Neural progenitor cell (in vitro differentiated cells): ENCODE measurements around the gene JAZF1. TPM values are rescaled to one million over a fixed set of nuclear protein-coding genes. Genes with fewer than 3 reads are reported as not detected.

ENCODE experiments used
- DNase-seq: peaks from one replicate; pipeline ENCODE4 v3.0.0-alpha.2; 2016; ENCODE audit warnings: low spot score
- H2AFZ ChIP-seq: fragments of 200-600 bp; sonication (generic); replicated peaks from 2 replicates; pipeline ENCODE4 v1.6.1; 2016; ENCODE audit warnings: antibody characterized with exemption
- H3F3A ChIP-seq: fragments of 200-600 bp; sonication (generic); 2 replicates; pipeline ENCODE4 v1.6.1; 2016; ENCODE audit warnings: antibody characterized with exemption, low read depth
- H3K27ac ChIP-seq: fragments of 200-600 bp; sonication (generic); 2 replicates; pipeline ENCODE4 v1.5.1; 2016; ENCODE audit warnings: mild to moderate bottlenecking
- H3K27me3 ChIP-seq: fragments of 200-600 bp; sonication (generic); 2 replicates; pipeline ENCODE4 v1.6.1; 2016; ENCODE audit warnings: mild to moderate bottlenecking, moderate library complexity
- H3K36me3 ChIP-seq: fragments of 200-600 bp; sonication (generic); 2 replicates; pipeline ENCODE4 v1.5.1; 2016
- H3K4me1 ChIP-seq: fragments of 200-600 bp; sonication (generic); 2 replicates; pipeline ENCODE4 v1.6.1; 2016; ENCODE audit warnings: mixed run types
- H3K4me2 ChIP-seq: fragments of 200-600 bp; sonication (generic); 2 replicates; pipeline ENCODE4 v1.6.1; 2016
- H3K4me3 ChIP-seq: fragments of 200-600 bp; sonication (generic); 2 replicates; pipeline ENCODE4 v1.5.1; 2016
- H3K79me2 ChIP-seq: fragments of 200-600 bp; sonication (generic); 2 replicates; pipeline ENCODE4 v1.6.1; 2016; ENCODE audit warnings: low read depth
- H3K9ac ChIP-seq: fragments of 200-600 bp; sonication (generic); 2 replicates; pipeline ENCODE4 v1.6.1; 2016
- H3K9me3 ChIP-seq: fragments of 200-600 bp; sonication (generic); 2 replicates; pipeline ENCODE4 v1.5.1; 2016; ENCODE audit warnings: low read depth
- H4K20me1 ChIP-seq: fragments of 200-600 bp; sonication (generic); 2 replicates; pipeline ENCODE4 v1.6.1; 2016; ENCODE audit warnings: low read depth
- H3K27ac Mint-ChIP-seq: 3 replicates; pipeline ENCODE4 v1.8.0; 2021; ENCODE audit warnings: mixed read lengths
- H3K27me3 Mint-ChIP-seq: 2 replicates; pipeline ENCODE4 v1.8.0; 2022; ENCODE audit warnings: low read depth, mild to moderate bottlenecking, inconsistent platforms, moderate library complexity, mixed read lengths; ENCODE audit not compliant: insufficient read depth
- H3K36me3 Mint-ChIP-seq: 3 replicates; pipeline ENCODE4 v1.8.0; 2021; ENCODE audit warnings: mixed read lengths
- H3K4me1 Mint-ChIP-seq: 3 replicates; pipeline ENCODE4 v1.8.0; 2021; ENCODE audit warnings: mixed read lengths
- H3K4me3 Mint-ChIP-seq: 3 replicates; pipeline ENCODE4 v1.8.0; 2021; ENCODE audit warnings: mild to moderate bottlenecking, moderate library complexity, mixed read lengths
- H3K9me3 Mint-ChIP-seq: 3 replicates; pipeline ENCODE4 v1.8.0; 2020; ENCODE audit warnings: mixed read lengths
- EZH2 ChIP-seq: fragments of 200-600 bp; sonication (generic); IDR thresholded peaks from 2 replicates; pipeline ENCODE4 v1.6.1; 2017; ENCODE audit warnings: antibody characterized with exemption, mild to moderate bottlenecking, moderate library complexity
- EZH2phosphoT487 ChIP-seq: fragments of 200-600 bp; sonication (generic); IDR thresholded peaks from 2 replicates; pipeline ENCODE4 v1.6.1; 2017; ENCODE audit warnings: antibody characterized with exemption
- total RNA-seq: library from RNA; depleted of rRNA; stranded (reverse); fragments of >200 nt; gene quantifications from 2 replicates; pipeline ENCODE4 v1.2.3, GENCODE V29; 2015; ENCODE audit warnings: low replicate concordance
- TF ChIP-seq, protein P1 (sequence below): fragments of 200-600 bp; sonication (generic); IDR thresholded peaks from 2 replicates; pipeline ENCODE4 v1.5.1; 2017; ENCODE audit warnings: antibody characterized with exemption, mild to moderate bottlenecking

The JAZF1 gene
- total RNA-seq, 1 donor from 2014 or later, result 3.1 TPM

DNA sequence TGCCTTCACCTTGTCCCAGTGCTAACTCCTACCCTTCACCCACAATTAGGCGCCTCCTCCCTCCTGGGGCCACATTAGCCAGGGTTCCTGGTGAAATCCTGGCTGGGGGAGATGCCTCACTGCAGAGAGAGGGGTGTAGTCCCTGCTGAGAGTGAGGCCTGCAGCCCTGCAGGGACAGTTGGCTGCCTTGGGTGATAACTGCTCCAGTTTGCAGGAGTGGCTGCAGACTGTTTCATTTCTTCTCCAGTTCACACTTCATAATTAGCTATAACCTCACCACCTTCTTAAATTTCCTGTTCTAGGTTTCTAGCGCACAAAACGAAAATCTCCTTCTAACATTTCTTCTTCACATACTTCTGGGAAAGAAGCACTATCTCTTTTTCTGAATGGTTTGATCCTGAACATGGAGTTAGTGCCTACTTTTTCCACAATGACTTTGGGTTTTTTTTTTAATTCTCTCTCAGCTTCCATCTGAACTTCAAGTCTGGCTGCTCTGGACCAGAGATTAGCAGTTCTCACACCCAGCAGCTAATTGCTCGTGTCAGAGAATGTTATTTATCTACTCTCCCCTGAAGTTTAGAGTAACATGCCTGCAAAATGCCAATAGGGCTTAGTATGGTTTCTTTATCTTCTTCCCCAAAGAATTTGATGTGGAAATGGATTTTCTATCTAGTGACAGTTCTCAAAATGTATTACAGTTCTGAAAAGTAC is 15.5 kb upstream of the JAZF1 start:
- Histone ChIP-seq H3K4me1 (no peaks in the 10 kb centered on the region), H3K27me3 (no peaks in the 10 kb centered on the region), H3K36me3 (no peaks in the 10 kb centered on the region), H3K9ac (no peak overlapping the region), H4K20me1 (no peaks in the 10 kb centered on the region), H3F3A (no peaks in the 10 kb centered on the region), H2AFZ (no peak overlapping the region), H3K27ac (no peak overlapping the region), H3K4me2 (no peak overlapping the region), H3K4me3 (no peak overlapping the region), H3K79me2 (no peaks in the 10 kb centered on the region), H3K9me3 (no peaks in the 10 kb centered on the region)
- no peaks in the 10 kb centered on the region for H3K27me3 Mint-ChIP-seq
- no peak overlapping the region for H3K27ac Mint-ChIP-seq
- no peaks in the 10 kb centered on the region for H3K36me3 Mint-ChIP-seq
- TF ChIP-seq, protein P1, sequence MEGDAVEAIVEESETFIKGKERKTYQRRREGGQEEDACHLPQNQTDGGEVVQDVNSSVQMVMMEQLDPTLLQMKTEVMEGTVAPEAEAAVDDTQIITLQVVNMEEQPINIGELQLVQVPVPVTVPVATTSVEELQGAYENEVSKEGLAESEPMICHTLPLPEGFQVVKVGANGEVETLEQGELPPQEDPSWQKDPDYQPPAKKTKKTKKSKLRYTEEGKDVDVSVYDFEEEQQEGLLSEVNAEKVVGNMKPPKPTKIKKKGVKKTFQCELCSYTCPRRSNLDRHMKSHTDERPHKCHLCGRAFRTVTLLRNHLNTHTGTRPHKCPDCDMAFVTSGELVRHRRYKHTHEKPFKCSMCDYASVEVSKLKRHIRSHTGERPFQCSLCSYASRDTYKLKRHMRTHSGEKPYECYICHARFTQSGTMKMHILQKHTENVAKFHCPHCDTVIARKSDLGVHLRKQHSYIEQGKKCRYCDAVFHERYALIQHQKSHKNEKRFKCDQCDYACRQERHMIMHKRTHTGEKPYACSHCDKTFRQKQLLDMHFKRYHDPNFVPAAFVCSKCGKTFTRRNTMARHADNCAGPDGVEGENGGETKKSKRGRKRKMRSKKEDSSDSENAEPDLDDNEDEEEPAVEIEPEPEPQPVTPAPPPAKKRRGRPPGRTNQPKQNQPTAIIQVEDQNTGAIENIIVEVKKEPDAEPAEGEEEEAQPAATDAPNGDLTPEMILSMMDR, result no peak
- TF ChIP-seq EZH2 (no peak), EZH2phosphoT487 (no peak)
- H3K4me3 Mint-ChIP-seq, result no peak overlapping the region
- peaks cover 10% of the 10 kb centered on the region for H3K4me1 Mint-ChIP-seq
- no peak for DNase-seq
- H3K9me3 Mint-ChIP-seq, result no peaks in the 10 kb centered on the region

DNA sequence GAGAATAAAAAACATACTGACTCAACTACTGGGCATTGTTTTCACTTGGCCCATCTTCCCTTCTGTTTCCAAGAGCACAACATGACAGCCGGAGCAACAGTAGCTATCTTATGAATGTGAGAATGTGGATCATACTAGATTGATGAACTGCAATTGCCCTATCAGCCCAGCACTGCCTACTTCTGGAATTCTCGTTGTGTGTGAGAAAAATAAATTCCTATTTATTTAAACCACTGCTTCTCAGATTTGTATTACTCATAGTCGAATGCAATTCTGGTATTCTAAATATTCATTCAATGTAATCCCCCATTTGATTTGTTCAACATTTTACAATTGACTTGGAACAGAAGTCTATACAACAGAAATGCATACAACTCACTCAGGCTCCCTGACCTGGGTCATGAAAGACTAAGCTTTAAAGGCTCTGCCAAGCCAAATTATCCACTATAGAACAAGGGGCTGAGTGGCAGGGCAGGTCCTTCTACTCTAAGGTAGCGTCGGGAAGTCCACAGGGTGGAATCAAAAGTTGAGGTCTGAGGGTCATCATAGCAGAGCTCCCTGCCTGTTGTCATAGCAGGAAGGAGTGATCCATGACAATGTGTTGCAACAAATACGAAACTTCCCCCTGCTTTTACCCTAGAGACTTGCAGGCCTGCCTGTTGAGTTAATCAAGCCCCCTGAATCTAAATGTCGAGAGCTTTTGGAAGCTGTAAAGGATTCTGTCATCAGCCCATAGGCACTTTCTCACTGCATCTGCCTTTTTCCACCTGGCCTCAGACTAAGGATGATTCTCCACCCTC is 12.4 kb upstream of the JAZF1 start:
- H4K20me1 ChIP-seq, result no peaks in the 10 kb centered on the region
- H3K36me3 ChIP-seq, result no peaks in the 10 kb centered on the region
- peak overlapping the region; percentile 63 for H2AFZ ChIP-seq
- no peak for DNase-seq
- Mint-ChIP-seq H3K4me3 (no peak overlapping the region), H3K4me1 (peaks cover 13% of the 10 kb centered on the region), H3K27ac (no peak overlapping the region), H3K9me3 (no peaks in the 10 kb centered on the region), H3K27me3 (no peaks in the 10 kb centered on the region), H3K36me3 (no peaks in the 10 kb centered on the region)
- no peaks in the 10 kb centered on the region for H3K27me3 ChIP-seq
- no peak overlapping the region for H3K4me3 ChIP-seq
- no peak overlapping the region for H3K27ac ChIP-seq
- no peak overlapping the region for H3K4me2 ChIP-seq
- H3K9ac ChIP-seq, result no peak overlapping the region
- H3F3A ChIP-seq, result no peaks in the 10 kb centered on the region
- no peaks in the 10 kb centered on the region for H3K79me2 ChIP-seq
- TF ChIP-seq, protein P1, result no peak
- TF ChIP-seq EZH2 (no peak), EZH2phosphoT487 (no peak)
- no peaks in the 10 kb centered on the region for H3K4me1 ChIP-seq
- H3K9me3 ChIP-seq, result no peaks in the 10 kb centered on the region

DNA sequence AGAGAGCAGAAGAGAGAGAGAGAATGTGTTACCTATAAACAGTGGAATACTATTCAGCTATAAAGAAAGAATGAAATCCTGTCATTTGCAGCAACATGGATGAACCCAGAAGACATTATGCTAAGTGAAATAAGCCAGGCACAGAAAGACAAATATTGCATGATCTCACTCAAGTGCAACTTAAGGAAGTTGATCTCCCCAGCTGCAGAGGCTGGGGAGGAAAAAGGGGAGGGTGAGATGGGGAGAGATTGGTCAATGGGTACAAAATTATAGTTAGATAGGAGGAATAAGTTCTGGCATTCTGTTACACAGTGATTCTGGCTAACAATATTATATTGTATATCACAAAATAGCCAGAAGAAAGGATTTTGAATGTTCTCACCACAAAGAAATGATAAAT is 11.2 kb upstream of the JAZF1 start:
- Histone ChIP-seq H3K4me1 (no peaks in the 10 kb centered on the region), H3K36me3 (no peaks in the 10 kb centered on the region), H2AFZ (no peak overlapping the region), H3K27me3 (no peaks in the 10 kb centered on the region), H3K9ac (no peak overlapping the region), H4K20me1 (no peaks in the 10 kb centered on the region), H3K9me3 (no peaks in the 10 kb centered on the region), H3K79me2 (no peaks in the 10 kb centered on the region), H3K27ac (no peak overlapping the region), H3F3A (no peaks in the 10 kb centered on the region), H3K4me3 (no peak overlapping the region), H3K4me2 (no peak overlapping the region)
- no peaks in the 10 kb centered on the region for H3K36me3 Mint-ChIP-seq
- H3K4me3 Mint-ChIP-seq, result no peak overlapping the region
- TF ChIP-seq EZH2phosphoT487 (no peak), EZH2 (no peak)
- TF ChIP-seq, protein P1, result no peak
- H3K9me3 Mint-ChIP-seq, result no peaks in the 10 kb centered on the region
- H3K4me1 Mint-ChIP-seq, result peaks cover 16% of the 10 kb centered on the region
- H3K27ac Mint-ChIP-seq, result no peak overlapping the region
- no peak for DNase-seq
- H3K27me3 Mint-ChIP-seq, result no peaks in the 10 kb centered on the region
